ENCODE data around the gene RPAP3.
"Not testable (repeated sequence)": the region's sequence is repeated elsewhere in the genome, so short reads cannot be mapped to it uniquely, and the experiment has no call there.

RPAP3 gene

DNA sequence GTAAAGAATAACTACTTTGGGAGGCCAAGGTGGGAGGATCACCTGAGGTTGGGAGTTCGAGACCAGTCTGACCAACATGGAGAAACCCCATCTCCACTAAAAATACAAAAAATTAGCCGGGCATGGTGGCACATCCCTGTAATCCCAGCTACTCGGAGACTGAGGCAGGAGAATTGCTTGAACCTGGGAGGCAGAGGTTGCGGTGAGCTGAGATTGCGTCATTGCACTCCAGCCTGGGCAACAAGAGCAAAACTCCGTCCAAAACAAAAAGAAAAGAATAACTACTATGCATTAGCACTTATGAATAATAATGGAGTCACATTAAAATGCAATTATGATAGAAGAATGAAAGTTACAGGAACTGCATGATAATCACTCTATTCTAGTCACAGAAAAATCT, 37.9 kb downstream of the RPAP3 start:
- DNase-seq (ENCODE audit: low read depth): not testable (repeated sequence)

DNA sequence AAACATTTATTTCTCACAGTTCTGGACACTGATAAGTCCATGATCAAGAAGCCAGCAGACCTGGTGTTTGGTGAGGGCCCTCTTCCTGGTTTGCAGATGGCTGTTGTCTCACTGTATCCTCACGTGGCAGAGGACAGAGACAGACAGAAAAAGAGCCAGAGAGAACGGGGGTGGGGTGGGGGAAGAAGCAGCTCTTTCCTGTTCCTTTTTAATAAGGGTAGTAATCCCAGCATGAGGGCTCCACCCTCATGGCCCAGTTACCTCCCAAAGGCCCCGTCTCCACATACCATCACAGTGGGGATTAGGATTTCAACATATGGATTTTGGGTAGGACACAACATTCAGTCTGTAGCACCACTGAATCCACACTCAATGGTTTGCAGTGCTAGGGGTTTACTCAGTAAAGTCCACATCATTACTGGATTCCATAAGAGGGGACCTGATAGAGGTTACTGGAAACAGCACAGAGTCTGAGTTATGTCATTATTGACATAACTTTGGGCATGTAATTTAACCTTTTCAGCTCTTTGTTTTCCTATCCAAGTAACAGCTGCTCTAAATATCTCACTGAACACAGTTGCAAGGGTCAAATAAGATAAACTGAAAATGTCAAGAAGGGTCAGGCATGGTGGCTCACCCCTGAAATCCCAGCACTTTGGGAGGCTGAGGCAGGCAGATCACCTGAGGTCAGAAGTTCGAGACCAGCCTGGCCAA, 53.2 kb downstream of the RPAP3 start:
- DNase-seq (ENCODE audit: low read depth): no peak

DNA sequence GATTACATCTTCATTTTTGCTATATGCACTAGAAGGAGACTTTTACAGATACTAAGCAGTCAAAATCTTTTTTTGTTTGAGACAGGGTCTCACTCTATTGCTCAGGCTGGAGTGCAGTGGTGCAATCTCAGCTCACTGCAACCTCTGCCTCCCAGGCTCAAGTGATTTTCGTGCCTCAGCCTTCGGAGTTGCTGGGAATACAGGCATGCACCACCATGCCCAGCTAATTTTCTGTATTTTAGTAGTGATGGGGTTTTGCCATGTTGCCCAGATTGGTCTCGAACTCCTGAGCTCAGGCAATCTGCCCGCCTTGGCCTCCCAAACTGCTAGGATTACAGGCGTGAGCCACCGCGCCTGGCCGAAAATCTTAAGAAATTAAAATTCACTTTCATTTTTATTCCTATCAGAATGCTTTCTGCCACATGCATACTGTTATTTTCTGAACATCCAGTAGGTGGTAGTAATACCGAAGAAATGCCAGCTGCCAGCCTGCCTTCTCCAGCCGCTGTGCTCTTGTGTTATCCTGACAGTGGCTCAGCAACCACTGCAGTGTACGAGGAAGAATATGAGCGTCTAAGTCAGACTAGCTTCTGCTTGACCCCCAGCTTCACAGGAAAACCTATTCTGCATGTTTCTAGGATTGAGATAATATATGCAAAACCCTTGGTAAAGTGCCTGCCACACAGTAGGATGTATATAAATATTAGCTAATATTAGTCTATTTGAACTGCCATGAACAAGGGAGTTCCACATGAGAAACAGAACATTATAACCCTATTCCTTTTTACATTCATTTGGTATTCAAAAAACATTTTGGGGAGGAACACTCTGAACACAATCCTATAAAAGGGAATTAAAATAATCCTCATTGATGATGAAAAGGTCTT, 54.2 kb downstream of the RPAP3 start:
- DNase-seq (ENCODE audit: low read depth): peak; percentile 14

DNA sequence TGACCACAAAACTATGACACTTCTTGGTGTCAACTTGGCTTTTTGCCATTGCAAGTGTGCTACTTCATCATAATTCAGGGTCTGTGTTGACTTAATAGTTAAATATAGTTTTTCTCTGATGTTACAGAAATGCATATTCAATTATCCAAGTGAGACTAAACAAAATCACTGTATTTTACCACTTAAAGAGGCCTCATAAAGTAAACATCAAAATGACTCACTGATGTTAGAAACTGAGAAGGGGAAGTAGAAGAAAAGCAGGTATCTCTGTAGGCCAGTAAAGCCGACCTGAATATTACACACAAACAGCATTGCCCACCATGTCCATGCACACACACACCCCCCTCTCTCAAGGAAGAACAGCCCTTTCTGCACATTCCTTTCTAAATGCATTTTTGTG, 55.4 kb downstream of the RPAP3 start:
- DNase-seq (ENCODE audit: low read depth): no peak

DNA sequence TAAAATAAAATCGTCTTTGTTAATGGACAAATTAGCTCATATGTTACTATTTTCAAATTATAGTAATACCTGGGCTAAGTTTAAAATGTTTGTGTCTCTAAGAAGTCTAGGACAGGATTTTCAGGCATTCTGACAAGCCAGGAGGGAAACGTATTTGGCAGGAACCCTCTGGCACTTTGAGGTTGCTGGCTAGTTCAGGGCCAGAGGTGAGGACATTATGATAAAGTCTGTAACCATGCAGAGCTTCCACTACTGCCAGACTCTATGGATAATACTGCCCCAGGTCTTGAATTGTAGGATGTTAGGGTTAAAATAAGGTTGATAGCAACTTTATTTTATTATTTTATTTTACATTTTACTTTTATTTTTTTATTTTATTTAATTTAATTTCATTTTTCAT, 56.4 kb downstream of the RPAP3 start:
- no peak for DNase-seq (ENCODE audit: low read depth)

DNA sequence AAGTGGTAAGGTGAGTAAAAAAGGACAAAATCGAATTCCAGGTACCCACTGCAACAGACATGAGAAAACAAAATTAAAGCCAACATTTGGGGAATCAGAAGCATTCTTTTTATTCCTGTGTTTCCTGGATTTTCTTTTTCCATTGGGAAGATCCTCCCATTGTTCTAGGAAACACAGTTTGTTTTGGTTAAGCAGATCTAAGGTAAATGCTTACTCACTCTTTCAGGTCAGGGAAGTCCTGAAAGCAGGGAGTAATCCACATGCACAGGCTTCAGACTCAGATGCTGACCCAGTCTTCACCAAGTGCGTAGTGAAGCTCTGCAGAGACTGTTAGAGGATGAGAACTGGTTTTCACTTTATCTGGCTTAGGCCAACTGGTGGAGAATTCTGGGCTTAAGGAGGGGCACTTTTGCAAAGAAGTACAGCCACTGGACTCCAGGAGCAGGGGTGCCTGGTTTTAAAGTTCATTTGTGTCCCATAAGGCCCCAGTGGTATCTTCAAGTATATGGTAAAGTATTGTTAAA, 57.7 kb downstream of the RPAP3 start:
- DNase-seq (ENCODE audit: low read depth): no peak

DNA sequence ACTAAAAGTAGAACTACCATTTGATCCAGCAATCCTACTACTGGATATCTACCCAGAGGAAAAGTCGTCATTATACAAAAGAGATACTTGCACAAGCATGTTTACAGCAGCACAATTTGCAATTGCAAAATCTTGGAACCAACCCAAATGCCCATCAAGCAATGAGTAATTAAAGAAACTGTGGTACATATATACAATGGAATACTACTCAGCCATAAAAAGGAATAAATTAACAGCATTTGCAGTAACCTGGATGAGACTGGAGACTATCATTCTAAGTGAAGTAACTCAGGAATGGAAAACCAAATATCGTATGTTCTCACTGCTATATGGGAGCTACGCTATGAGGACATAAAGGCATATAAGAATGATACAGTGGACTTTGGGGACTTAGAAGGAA, 63.5 kb downstream of the RPAP3 start:
- DNase-seq (ENCODE audit: low read depth): not testable (repeated sequence)

DNA sequence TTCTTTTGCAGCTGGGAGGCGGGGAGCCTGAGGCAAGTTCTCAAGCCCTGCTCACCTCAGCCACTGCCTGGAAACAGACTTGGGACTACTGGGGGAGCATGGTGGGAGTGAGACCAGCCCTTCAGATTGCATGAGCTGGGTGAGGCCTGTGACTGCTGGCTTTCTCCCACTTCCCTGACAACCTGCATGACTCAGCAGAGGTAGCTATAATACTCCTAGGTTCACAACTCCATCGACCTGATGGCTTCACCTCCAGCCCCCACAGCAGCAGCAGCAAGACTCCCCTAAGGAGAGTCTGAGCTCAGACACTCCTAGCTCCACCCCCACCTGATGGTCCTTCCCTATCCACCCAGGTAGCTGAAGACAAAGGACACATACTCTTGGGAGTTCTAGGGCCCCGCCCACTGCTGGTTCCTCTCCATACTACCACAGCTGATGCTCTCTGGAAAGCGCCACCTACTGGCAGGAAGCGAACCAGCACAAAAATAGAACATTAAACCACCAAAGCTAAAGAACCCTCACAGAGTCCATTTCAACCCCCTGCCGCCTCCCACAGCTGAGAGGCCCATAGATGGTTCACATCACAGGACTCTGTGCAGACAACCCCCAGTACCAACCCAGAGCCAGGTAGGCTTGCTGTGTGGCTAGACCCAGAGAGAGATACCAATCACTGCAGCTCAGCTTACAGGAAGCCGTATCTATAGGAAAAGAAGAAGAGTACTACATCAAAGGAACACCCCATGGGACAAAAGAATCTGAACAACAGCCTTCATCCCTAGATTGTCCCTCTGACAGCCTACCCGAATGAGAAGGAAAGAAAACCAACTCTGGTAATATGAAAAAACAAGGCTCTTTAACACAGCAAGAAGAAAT, 68.7 kb downstream of the RPAP3 start:
- DNase-seq (ENCODE audit: low read depth): no peak

DNA sequence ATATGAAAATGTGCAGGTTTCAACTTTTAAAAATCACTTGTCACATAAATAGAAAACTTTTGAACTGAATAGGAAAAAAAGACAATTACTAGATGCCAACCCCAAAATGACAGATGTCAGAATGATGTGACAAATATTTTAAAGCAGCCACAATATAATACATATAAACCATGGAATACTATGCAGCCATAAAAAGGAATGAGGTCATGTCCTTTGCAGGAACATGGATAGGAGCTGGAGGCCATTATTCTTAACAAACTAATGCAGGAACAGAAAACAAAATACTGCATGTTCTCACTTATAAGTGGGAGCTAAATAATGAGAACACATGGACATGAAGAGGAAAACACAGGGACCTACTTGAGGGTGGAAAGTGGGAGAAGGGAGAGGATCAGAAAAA, 70.1 kb downstream of the RPAP3 start:
- DNase-seq (ENCODE audit: low read depth): not testable (repeated sequence)

DNA sequence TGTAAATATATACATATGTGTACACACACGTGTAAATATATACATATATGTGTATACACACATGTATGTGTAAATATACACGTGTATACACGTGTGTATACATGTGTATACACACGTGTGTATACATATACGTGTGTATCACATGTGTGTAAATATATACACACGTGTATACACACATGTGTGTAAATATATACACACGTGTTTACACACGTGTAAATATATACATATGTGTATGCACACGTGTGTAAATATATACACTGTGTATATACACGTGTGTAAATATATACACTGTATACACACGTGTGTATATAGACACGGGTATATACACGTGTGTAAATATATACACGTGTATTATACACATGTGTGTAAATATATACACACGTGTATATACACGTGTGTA, 71.7 kb downstream of the RPAP3 start:
- no peak for DNase-seq (ENCODE audit: low read depth)

DNA sequence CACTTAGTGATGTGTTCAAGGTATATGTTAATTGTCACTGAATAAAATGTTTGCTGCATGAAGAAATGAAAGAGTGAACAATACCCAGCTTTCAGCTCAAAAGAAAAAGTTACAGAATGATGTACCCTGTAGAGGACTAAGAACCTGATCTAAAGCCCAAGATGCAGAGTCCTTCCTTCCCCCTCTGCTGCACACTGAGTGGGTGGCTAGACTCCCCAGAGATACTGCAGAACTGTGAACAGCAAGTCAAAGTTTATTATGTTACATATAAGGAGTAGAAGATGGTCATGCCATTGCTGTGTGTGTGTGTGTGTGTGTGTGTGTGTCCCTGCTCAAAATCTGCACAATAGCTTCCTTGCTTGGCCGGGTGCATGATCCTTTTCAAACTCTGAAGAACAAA, 83.9 kb downstream of the RPAP3 start:
- DNase-seq (ENCODE audit: low read depth): no peak

DNA sequence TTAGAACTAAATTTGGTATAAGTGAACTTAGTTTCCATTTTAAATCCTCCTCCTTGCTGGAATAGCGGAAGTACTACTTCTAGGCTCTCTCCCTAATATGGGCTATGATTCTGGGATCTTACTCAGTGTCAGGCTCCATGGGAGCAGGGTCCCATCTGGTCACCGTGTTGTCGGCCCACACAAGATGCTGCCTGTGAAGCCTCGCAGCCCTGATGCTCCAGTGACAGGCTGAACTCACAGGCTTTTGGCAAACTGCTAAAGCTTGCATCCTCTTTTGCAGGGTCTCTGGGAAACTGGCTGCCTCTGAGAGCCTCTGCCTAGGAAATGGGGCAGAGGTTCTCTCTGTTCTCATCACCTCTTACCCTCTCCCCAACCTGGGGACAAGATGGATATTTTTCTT, 88.4 kb downstream of the RPAP3 start:
- no peak for DNase-seq (ENCODE audit: low read depth)

DNA sequence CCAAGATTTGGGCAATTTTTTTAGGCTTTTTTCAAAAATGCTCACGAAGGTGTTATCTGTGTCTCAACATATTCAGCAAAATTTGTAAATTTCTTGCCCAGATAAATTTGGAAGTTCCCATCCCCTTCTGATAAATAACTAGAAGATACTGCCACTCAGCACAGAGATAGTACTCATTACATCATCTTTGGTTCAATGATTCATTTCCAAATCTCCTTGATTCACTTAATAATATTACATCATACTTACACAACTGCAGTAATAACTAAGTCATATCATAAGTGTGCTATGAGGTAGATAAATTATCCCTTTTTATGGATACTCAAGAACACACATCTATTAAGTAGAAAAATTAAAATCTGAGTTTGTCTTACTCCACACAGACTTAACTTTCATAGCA, 89.4 kb downstream of the RPAP3 start:
- DNase-seq (ENCODE audit: low read depth): no peak

DNA sequence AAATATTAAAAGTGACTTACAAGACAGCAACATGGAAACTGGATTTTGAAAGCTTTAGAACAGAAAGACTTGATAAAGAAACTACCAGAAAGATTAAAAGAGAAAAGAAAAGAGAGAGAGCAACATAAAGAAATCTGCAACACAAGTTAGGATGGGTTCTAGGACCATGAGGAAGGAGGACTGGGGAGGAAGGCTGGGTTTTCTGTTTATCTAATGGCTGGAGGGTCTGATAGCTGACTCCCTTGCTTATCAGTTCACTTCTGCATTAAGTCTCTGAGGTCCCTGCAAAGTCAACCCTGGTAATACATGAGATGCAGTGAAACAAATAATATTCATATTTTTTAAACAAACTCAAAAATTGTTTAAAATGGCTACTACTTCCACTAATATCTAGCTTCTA, 90.1 kb downstream of the RPAP3 start:
- no peak for DNase-seq (ENCODE audit: low read depth)

DNA sequence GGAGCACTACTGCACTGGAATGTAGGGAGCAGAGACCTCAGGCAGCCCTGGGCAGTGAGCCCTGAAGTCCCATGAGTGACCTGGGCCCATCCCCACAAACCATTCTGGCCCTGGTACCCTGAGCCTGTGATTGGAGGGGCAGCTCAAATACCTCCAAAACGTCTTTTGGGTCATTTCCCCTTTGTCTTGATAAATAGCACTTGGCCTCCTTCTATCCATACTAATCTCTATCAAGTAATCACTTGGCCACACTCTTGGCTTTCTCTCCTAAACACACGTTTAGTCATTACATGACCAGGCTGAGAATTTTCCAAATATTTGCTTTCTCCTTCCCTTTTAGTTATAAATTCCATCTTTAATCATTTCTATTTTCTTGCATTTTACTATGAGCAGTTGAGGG, 91.3 kb downstream of the RPAP3 start:
- DNase-seq (ENCODE audit: low read depth): no peak

DNA sequence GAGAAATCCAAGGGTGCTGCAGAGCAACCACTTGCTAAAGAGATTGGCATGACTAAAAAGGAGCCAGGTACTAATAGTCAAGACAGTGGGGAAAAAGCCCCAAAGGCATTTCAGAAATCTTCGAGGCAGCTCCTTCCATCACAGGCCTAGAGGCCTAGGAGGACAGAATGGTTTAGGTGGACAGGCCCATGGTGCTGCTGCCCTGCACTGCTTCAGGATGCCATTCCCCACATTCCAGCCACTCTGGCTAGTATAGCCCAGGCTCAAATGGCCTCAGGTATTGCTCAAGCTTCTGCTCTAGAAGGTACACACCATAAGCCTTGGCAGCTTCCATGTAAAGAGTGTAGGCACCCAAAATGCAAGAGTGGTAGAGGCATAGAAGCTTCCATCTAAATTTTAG, 92.9 kb downstream of the RPAP3 start:
- DNase-seq (ENCODE audit: low read depth): no peak

DNA sequence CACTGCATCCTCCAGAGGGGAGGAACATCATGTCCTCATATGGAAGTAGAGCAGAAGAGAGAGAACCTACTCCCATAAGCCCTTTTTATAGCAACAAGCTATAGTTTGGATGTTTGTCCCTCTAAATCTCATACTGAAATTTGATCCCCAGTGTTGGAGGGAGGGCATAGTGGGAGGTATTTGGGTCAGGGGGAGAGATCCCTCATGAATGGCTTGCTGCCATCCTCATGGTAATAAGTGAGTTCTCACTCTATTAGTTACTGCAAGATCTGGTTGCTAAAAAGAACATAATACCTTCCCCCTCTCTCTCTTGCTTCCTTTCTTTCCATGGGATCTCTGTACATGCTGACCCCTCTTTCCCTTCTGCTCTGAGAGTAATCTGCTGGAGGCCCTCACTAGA, 93.9 kb downstream of the RPAP3 start:
- DNase-seq (ENCODE audit: low read depth): no peak

All from activated T-helper 9 cell treated with anti-CD3 and anti-CD28 coated beads, Interleukin-2, amount 50 U/mL, for 16 hours (primary cell).